HEK293T (cell line): ENCODE measurements around the gene GJA4.

ENCODE experiments used
- ARNT ChIP-seq: fragments of 450-650 bp; IDR thresholded peaks from 2 replicates; pipeline ENCODE4 v1.6.1; 2017; ENCODE audit warnings: mild to moderate bottlenecking
- BHLHE40 ChIP-seq: fragments of 450-650 bp; IDR thresholded peaks from 2 replicates; pipeline ENCODE4 v1.6.1; 2016; ENCODE audit warnings: mild to moderate bottlenecking, moderate library complexity, borderline replicate concordance
- ELF4 ChIP-seq: fragments of 450-650 bp; IDR thresholded peaks from 2 replicates; pipeline ENCODE4 v1.6.1; 2017; ENCODE audit warnings: antibody characterized with exemption
- FOXA1 ChIP-seq: fragments of 450-650 bp; IDR thresholded peaks from 2 replicates; pipeline ENCODE4 v1.6.1; 2016; ENCODE audit warnings: mild to moderate bottlenecking
- FOXK2 ChIP-seq: fragments of 450-650 bp; IDR thresholded peaks from 2 replicates; pipeline ENCODE4 v1.6.1; 2016; ENCODE audit warnings: mild to moderate bottlenecking
- FOXM1 ChIP-seq: fragments of 450-650 bp; IDR thresholded peaks from 2 replicates; pipeline ENCODE4 v1.6.1; 2017; ENCODE audit warnings: mild to moderate bottlenecking, borderline replicate concordance
- HDGF ChIP-seq: fragments of 450-650 bp; IDR thresholded peaks from 2 replicates; pipeline ENCODE4 v1.6.1; 2017; ENCODE audit warnings: antibody characterized with exemption, borderline replicate concordance
- LEF1 ChIP-seq: fragments of 450-650 bp; IDR thresholded peaks from 2 replicates; pipeline ENCODE4 v1.6.1; 2017; ENCODE audit warnings: mild to moderate bottlenecking, borderline replicate concordance
- NFRKB ChIP-seq: fragments of 450-650 bp; IDR thresholded peaks from 2 replicates; pipeline ENCODE4 v1.6.1; 2016; ENCODE audit warnings: mild to moderate bottlenecking, moderate library complexity
- SP1 ChIP-seq: fragments of 450-650 bp; IDR thresholded peaks from 2 replicates; pipeline ENCODE4 v1.6.1; 2017
- SUZ12 ChIP-seq: fragments of 450-650 bp; IDR thresholded peaks from 2 replicates; pipeline ENCODE4 v1.6.1; 2016; ENCODE audit warnings: mild to moderate bottlenecking
- TARDBP ChIP-seq: fragments of 450-650 bp; IDR thresholded peaks from 2 replicates; pipeline ENCODE4 v1.6.1; 2016
- ZNF384 ChIP-seq: fragments of 450-650 bp; IDR thresholded peaks from 2 replicates; pipeline ENCODE4 v1.6.1; 2016
- TF ChIP-seq, protein P1 (sequence below): fragments of 450-650 bp; IDR thresholded peaks from 2 replicates; pipeline ENCODE4 v1.6.1; 2016

DNA sequence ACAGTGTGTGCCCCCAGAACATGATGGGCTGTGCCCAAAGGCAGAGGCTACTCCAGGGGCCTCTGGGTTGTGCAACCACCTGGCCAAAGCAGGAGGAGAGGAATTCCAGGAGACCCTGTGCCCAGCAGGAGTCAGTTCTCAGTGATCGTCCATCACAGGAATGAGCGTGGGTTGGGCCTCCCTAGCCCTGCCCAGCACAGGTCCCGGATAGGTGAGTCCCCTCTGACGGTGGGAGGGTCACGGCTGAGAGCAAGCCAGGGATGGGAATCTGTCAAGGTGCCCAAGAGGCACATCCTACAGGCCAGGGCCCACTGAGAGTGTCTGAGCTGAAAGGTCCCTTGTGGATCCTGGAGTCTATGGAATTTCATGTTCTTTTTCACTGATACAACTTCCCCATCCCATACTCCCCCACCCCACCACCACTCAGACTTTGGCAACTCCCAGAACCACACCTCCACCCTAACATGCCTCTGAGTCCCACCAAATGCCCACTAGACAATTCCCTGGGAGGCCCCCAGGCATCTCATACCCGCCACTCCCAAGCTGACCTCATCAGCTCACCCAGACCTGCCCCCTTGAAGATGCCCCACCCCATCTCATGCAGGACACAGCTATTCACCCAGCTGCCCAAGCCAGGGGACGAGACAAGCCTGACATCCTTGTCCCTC lies 30.2 kb upstream of the GJA4 start:
- TF ChIP-seq FOXM1 = no peak
- no peak for TF ChIP-seq SUZ12
- no peak for TF ChIP-seq SP1
- TF ChIP-seq NFRKB = no peak
- TF ChIP-seq ZNF384 = no peak
- no peak for TF ChIP-seq ARNT
- no peak for TF ChIP-seq ELF4
- TF ChIP-seq BHLHE40 = no peak
- no peak for TF ChIP-seq TARDBP
- no peak for TF ChIP-seq FOXA1
- TF ChIP-seq FOXK2 = no peak
- TF ChIP-seq, protein P1, sequence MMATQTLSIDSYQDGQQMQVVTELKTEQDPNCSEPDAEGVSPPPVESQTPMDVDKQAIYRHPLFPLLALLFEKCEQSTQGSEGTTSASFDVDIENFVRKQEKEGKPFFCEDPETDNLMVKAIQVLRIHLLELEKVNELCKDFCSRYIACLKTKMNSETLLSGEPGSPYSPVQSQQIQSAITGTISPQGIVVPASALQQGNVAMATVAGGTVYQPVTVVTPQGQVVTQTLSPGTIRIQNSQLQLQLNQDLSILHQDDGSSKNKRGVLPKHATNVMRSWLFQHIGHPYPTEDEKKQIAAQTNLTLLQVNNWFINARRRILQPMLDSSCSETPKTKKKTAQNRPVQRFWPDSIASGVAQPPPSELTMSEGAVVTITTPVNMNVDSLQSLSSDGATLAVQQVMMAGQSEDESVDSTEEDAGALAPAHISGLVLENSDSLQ = no peak
- no peak for TF ChIP-seq HDGF
- no peak for TF ChIP-seq LEF1
